Stimulated activated CD4-positive, alpha-beta T cell treated with anti-CD3 and anti-CD28 coated beads, Interleukin-2, amount 100 ng/mL, for 24 hours (primary cell): ENCODE data around the gene UTS2B.
"Not testable (repeated sequence)": the region's sequence is repeated elsewhere in the genome, so short reads cannot be mapped to it uniquely, and the experiment has no call there.

Source experiments
- DNase-seq, 2 donors: peaks; one replicate each; pipeline ENCODE4 v3.0.0-alpha.2; 2020

Gene UTS2B

DNA sequence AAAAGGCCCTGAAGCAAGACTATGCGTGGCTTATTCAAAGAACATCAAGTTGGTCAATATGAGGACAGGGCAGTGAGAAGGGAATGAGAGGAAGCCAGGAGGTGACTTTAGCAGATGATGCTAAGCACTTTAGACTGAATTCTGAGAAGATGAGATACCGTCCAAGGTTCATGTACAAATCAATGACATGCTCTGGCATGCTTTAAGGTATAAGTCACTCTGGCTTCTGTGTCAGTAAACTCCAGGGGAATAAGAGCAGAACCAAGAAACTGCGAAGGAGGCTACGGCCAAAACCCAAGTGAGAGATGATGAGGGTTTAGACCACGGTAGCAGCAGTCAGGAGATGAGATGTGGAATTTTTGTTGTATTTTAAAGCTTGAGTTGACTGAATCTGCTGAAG lies 10.0 kb downstream of the UTS2B start:
- DNase-seq, result no peak

DNA sequence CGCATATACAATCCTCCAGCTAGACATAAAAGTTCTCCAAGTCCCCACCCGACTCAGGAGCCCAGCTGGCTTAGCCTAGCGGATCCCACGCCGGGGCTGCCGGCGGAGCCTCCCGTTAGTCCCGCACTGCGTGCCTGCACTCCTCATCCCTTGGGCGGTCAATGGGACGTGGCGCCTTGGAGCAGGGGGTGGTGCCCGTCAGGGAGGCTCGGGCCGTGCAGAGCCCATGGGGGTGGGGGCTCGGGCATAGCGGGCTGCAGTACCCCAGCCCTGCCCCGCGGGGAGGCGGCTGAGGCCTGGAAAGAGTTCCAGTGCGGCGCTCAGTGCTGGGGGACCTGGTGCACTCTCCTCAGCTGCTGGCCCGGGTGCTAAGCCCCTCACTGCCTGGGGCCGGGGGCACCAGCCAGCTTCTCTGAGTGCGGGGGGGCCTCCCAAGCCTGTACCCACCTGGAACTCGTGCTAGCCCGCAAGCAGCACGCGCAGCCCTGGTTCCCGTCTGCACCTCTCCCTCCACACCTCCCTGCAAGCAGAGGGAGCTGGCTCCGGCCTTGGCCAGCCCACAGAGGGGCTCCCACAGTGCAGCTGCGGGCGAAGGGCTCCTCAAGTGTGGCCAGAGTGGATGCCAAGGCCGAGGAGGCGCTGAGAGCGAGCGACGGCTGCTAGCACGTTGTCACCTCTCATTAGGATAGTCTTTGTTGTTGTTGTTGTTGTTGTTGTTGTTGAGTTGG lies 13.3 kb downstream of the UTS2B start:
- no peak for DNase-seq

DNA sequence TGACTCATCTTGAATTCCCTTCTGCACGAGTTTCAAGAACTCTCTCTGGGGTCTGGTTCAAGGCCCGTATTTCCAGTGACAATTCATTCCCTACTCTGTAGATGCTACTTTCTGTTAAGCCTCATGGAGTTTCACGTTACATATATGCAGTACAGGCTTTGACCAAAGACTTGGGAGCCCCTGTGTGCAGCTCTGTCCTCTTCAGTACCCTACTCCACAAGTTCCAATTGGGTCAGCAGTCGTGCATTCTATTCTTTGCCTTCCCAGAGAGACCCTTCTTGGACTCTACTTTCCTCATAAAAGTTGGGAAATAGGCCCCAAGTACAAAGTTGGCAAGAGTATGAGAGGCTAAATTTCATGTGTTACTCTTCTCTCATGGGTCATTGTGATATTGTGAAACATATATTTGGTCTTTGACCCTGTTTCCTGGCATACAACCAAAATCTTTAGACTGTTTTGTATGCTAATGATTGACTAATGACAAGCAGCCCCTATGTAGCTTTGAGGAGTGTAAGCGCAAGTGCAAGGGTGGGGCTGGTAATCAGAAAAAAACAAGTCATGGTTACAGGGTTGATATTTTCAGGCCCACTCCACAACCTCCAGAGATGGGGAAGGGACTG lies 16.1 kb downstream of the UTS2B start:
- DNase-seq, result no peak

- DNase-seq, result no peak
Observed at GRCh38 chr3:191313296-191313695, 17.0 kb downstream of the UTS2B start.

DNA sequence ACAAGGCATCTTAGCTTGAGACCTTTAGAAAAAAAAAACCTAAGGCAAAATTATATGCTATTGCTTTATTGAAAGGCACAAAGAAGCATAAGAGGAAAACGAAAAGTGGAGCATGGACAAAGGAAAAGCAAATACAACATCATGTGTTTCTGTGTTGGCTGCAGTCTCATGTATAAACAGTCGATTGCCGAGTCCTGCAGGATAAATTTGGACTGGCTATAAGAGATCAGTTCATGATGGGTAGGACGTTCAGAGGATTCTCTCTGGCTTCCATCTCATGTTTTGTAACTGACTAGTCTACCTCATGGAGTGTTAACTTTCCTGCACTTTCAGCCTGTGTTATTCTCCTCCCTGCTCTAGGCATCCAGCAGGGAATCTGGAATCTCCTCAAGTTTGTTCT lies 23.0 kb downstream of the UTS2B start:
- no peak for DNase-seq

DNA sequence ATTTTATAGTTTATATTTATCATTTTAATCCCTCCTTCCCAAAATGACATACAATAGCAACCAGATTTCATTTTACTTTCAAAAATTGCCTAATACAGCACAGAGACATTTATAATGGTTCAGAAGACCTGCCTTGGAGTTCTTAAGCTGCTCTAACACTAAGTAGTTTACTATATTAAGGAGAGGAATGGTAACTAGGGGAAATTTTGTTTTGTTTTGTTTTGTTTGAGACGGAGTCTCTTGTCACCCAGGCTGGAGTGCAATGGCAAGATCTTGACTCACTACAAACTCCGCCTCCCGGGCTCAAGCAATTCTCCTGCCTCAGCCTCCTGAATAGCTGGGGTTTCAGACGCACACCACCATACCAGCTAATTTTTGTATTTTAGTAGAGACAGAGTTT lies 23.9 kb downstream of the UTS2B start:
- no peak for DNase-seq

DNA sequence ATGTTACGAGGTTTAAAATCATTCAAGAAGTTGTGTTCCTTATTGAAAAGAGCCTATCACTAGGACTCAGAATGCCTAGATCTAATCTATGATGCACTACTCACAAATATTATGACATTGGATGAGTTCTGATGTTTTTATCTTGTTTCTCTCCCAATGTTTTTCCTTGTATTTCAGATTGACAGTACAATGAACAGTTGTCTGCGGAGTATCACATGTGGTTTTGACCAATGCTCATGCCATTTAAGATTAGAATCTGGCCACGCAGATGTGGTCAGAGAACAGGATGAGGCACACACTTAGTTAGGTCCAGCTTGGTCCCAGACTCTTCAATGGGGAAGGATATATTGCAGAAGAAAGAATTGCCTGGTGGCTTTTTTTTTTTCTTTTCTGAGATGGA lies 26.7 kb downstream of the UTS2B start:
- no peak for DNase-seq

DNA sequence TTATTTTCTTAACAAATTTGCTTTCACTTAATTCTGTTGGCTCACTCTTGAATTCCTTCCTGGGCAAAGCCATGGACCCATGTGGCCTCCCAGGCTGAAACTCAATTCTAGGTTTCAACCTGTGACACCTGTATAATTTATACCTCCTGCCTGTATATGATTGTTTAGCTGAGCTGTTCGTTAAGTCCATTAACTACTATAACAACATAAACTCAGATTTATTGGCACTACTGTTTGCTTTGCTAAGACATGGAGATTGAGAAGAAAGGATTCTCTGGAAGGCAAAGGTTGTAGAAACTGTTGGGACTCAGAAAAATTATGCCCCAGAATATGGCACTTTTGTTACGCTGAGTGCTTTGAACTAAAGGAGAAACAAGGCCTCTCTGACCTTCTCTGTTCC lies 27.9 kb downstream of the UTS2B start:
- no peak for DNase-seq

- DNase-seq, result no peak
Observed at GRCh38 chr3:191301782-191302411, 28.4 kb downstream of the UTS2B start.

DNA sequence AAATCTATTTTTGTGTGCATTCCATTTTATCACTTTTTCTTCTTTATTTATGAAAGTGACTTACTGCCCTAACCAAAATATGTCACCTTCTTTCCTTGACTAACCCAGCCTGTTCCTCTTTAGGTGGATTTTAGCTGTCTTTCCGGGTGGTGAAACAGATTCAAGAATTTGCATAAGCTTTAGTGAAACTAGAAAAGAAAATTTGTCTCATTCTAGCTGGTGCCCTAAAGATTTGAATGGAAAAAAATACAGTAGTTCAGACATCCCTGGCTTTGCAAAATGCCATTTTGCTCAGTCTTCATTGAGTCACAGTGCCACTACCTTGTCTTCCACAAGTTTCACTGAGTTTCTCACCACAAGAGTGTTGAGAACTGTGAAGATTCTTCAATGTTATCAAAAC lies 29.3 kb downstream of the UTS2B start:
- no peak for DNase-seq

- DNase-seq, result no peak
Observed at GRCh38 chr3:191300422-191300821, 29.9 kb downstream of the UTS2B start.

GRCh38 chr3:191298846-191299245 lies 31.5 kb downstream of the UTS2B start:
- no peak for DNase-seq

- DNase-seq, result no peak
Observed at GRCh38 chr3:191296041-191296541, 34.2 kb downstream of the UTS2B start.

- no peak for DNase-seq
Observed at GRCh38 chr3:191294291-191294690, 36.0 kb downstream of the UTS2B start.

DNA sequence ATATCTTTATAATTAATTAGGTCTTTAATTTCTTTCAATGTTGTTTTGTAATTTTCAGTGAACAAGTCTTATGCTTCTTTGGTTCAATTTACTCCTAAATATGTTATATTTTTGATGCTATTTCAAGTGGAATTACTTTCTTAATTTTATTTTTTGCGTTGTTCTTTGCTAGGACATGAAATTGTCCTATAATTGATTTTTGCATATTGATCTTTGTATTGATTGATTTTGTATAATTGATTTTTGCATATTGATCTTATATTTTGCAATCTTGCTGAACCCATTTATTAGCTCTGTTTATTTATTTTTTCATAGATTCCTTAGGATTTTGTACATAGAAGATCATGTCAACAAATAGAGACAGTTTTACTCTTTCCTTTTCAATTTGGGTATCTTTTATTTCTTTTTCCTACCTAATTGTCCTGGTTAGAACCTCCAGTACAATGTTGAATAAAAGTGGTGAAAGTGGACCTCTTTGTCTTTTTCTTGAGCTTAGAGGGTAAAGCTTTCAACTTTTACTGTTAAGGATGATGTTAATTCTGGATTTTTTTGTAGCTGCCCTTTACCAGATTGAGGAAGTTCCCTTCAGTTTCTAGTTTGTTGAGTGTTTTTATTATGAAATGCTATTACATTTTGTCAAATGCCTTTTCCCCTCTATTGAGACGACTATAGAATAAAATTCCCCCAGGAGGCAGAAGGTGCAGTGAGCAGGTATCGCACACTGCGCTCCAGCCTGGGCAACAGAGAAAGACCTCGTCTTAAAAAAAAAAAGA lies 37.9 kb downstream of the UTS2B start:
- no peak for DNase-seq

DNA sequence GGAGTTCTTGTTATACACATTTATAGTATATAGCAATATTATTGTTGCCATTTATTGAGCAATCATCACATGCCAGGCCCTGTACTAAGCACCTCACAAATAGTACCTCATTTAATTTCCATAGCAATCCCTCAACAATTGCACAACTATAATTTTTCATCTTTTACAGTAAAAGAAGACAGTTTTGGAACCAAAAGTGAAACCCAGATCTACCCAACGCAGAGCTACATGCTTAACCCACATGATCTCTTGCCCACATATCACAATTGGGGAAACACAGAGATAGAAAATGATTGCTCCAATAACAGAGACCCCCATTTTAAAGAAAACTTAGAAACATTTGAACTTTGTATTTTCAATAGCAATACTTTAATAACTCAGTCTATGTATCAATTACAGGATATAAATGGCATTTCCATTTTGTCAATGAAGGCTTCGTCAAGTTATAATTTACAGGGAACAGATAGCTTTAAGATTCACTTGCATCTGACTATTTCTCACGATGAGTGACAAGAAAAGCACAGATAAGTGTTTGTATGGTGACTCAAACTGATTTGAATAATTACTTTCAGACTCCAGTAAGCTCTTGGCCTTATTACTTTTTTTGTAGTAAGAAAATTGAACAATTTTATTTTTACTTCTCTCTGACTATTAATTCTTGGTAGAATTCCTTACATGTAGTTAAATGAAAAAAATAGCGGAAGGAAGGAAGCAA lies 39.9 kb downstream of the UTS2B start:
- no peak for DNase-seq

GRCh38 chr3:191283400-191283799 lies 46.9 kb downstream of the UTS2B start:
- no peak for DNase-seq

DNA sequence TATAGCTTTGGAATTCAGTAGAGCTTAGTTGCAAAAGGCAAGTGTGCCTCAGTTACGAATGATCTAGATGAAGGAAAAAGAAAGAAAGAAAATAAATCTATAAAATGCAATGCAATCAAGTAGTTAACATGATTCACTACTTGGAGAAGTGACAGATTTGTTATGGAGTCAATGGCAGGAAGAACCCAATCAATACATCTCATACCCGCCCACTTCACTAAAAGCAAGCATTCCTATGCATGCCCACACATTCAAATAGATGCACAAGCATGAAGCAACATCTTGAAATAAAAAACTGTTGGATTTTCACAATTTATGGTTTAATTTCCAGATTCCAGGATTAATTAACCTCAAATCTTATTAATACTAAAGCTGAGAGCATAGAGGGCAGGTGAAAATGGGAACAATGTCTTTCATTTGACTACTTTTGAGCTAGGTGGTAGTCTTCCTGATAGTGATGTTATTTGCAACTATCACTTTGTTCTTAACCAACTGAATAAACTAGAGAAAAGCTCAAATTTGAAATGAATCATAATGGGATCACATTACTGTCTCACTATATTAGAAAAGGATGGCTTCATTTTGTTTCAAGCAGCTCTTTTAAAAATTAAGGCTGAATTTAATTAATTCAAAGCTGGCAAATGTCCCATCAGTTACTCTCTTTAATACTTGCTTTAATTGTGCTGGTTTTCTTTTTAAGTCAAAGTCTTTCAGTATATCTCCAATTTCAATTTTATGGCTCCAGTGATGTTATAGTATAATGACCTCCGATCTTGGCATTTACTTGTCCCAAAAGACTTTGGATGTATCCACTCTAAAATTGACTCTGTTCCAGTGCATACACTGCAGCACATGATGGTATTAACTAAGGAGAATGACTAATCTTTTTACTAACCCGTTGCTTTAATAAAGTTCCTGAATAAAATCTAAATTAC lies 47.8 kb downstream of the UTS2B start:
- DNase-seq, result no peak

- DNase-seq, result no peak
Observed at GRCh38 chr3:191280882-191281281, 49.4 kb downstream of the UTS2B start.

DNA sequence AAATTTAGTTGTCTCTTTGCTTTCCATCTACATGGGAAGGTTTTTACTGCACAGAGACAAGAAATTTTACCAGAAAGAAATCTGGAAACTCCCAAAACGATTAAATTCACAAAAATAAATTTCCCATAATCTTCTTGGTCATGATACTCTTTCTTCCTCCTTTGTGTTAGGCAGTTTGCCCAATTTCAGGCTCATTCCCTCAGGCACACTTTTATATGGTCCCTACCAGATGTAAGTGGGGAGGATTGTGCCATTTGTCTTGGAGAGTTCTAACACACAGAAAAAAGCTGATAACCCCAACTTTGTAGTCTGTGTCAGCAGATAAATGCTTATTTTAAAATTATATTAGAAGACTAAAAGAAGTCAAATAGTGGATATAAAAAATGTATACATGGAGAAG lies 50.2 kb downstream of the UTS2B start:
- no peak for DNase-seq

DNA sequence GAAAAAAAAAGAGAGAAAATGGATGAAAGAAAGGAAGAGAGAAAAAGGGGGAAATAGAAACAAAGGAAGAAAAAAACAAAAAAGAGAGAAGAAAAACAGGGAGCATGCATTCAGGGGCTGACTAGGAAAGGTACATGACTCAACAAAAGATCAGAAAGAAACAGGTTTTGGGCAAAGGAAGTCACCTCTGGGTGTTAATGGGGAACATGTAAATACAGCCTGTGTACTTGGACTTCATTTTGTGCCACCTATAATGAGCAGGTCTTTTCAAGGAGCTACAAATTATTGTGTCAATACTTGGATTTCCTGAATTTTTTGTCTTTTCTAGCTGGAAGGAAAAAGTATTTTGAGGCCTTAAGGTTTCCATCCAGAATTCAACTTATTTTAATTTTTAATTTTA lies 54.6 kb downstream of the UTS2B start:
- DNase-seq, result no peak

DNA sequence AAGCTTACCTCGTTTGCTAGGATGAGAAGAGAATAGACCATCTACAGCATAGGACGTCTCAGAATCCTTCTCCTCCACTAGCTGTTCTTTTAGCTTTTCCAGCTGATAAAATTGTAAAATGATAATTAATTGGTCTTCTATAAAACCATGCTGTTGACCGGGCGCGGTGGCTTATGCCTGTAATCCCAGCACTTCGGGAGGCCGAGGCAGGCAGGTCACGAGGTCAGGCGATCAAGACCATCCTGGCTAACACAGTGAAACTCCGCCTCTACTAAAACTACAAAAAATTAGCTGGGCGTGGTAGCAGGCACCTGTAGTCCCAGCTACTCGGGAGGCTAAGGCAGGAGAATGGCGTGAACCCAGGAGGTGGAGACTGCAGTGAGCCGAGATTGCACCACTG lies 55.1 kb downstream of the UTS2B start:
- DNase-seq, result not testable (repeated sequence)
